Measurements from ENCODE around the gene EGFL7. TPM values are rescaled to one million over a fixed set of nuclear protein-coding genes. Genes with fewer than 3 reads are reported as not detected.

EGFL7 gene
- 100 to 1,000 TPM in 1 of 7 donors, 10 to 100 TPM in 6; 27.1 to 113 (median 43.4) TPM for total RNA-seq
- polyA plus RNA-seq, result 100 to 1,000 TPM in 1 of 2 donors, under 1 TPM in 1; 0.18 to 105 TPM
- long read RNA-seq, donor 1, transcript EGFL7-204 (10 exons, 1,529 nt), result major isoform, 82 of 173 reads
- long read RNA-seq, donor 1, transcript EGFL7-202 (9 exons, 1,282 nt), result minor isoform, 7 of 173 reads
- long read RNA-seq, donor 1, partial matches to known transcripts, result 13 of 173 reads
- long read RNA-seq, donor 1, other reads (novel, unspliced or antisense), result 71 of 173 reads
- long read RNA-seq, donor 2, transcript EGFL7-204 (10 exons, 1,529 nt), result minor isoform, 5 of 49 reads
- long read RNA-seq, donor 2, transcript EGFL7-202 (9 exons, 1,282 nt), result major isoform, 22 of 49 reads
- long read RNA-seq, donor 2, partial matches to known transcripts, result 21 of 49 reads
- long read RNA-seq, donor 2, other reads (novel, unspliced or antisense), result 0 of 49 reads
- long read RNA-seq, donor 3, transcript EGFL7-202 (9 exons, 1,282 nt), result minor isoform, 8 of 56 reads
- long read RNA-seq, donor 3, transcript EGFL7-204 (10 exons, 1,529 nt), result major isoform, 16 of 56 reads
- long read RNA-seq, donor 3, partial matches to known transcripts, result 15 of 56 reads
- long read RNA-seq, donor 3, other reads (novel, unspliced or antisense), result 16 of 56 reads

DNA sequence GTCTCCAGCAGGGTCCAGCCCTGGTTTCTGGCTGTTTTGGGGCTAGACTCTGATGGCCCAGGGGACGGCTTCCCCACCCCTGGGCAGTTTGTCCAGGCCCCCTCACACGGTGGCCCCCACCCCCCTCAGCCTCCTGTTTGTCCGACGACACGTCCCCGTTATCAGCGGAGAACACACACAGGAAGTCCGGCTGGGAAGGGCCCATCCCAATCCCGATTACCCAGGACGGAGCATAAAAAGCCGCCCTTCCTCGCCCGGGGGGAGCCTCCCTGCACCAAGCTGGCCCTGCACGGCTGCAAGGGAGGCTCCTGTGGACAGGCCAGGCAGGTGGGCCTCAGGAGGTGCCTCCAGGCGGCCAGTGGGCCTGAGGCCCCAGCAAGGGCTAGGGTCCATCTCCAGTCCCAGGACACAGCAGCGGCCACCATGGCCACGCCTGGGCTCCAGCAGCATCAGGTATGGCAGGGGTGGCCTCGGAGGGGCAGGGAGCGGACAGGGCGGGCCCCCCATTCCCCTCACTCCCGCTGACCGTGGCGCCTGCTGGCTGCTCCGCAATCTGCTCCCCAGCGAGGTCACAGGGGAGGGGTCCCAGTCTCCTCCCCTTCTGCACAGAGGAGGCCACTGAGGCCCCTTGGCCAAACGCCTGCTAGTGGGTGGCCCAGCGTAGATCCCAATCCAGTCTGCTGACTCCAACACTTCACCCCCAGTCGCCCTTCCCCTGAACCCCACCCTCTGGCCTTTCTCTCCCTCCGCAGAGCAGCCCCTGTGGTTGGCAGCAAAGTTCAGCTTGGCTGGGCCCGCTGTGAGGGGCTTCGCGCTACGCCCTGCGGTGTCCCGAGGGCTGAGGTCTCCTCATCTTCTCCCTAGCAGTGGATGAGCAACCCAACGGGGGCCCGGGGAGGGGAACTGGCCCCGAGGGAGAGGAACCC lies at the start of gene EGFL7:
Gene EGFL7 (plus strand): TSS at position 261 of the 926 bp plus-strand sequence. CDS start 5,367 bp downstream, outside the sequence.
- WGBS, 3 donors, result 60 to 67% (median 67%) methylated on average over 33 to 38 of the region's 38 CpGs
- peaks cover 3% of the 10 kb centered on the region for H3K27me3 ChIP-seq
- peak within 1 kb of the TSS; percentile 19 for H3K4me3 ChIP-seq

GRCh38 chr9:136613824-136614371 lies 48.8 kb upstream of the EGFL7 start:
- Histone ChIP-seq H3K27me3 (no peaks in the 10 kb centered on the region), H3K4me3 (no peak overlapping the region), H3K27ac (no peak overlapping the region), H3K36me3 (no peaks in the 10 kb centered on the region), H3K9me3 (no peaks in the 10 kb centered on the region), H3K4me1 (ENCODE audit: insufficient read depth) (no peaks in the 10 kb centered on the region)
- DNase-seq, result no peak
- 62 to 67% (median 66%) methylated on average over 14 to 19 of the region's 19 CpGs for WGBS, 3 donors
- intact Hi-C loops (cut with DNase I), result no loop called here
- TF ChIP-seq EP300 (IDR thresholded peaks at IDR 0.05), result no peak
- TF ChIP-seq, protein P1, sequence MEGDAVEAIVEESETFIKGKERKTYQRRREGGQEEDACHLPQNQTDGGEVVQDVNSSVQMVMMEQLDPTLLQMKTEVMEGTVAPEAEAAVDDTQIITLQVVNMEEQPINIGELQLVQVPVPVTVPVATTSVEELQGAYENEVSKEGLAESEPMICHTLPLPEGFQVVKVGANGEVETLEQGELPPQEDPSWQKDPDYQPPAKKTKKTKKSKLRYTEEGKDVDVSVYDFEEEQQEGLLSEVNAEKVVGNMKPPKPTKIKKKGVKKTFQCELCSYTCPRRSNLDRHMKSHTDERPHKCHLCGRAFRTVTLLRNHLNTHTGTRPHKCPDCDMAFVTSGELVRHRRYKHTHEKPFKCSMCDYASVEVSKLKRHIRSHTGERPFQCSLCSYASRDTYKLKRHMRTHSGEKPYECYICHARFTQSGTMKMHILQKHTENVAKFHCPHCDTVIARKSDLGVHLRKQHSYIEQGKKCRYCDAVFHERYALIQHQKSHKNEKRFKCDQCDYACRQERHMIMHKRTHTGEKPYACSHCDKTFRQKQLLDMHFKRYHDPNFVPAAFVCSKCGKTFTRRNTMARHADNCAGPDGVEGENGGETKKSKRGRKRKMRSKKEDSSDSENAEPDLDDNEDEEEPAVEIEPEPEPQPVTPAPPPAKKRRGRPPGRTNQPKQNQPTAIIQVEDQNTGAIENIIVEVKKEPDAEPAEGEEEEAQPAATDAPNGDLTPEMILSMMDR (IDR thresholded peaks at IDR 0.05), result no peak
- no peak for TF ChIP-seq POLR2A (IDR thresholded peaks at IDR 0.05)

More for the DNA sequence above, at the start of gene EGFL7:
- intact Hi-C loops (cut with DNase I), result no loop called here
- peak in 1 of 5 donors; percentile 54 for DNase-seq
- H3K36me3 ChIP-seq, result no peaks in the 10 kb centered on the region
- H3K9me3 ChIP-seq, result no peaks in the 10 kb centered on the region
- H3K27ac ChIP-seq, result peak within 1 kb of the TSS in 1 of 2 donors; percentile 46
- H3K4me1 ChIP-seq (ENCODE audit: insufficient read depth), result no peaks in the 10 kb centered on the region
- TF ChIP-seq, protein P1 (IDR thresholded peaks at IDR 0.05), result no peak
- TF ChIP-seq POLR2A (IDR thresholded peaks at IDR 0.05), result no peak
- no peak for TF ChIP-seq EP300 (IDR thresholded peaks at IDR 0.05)

GRCh38 chr9:136614372-136614922 lies 48.3 kb upstream of the EGFL7 start:
- H3K27me3 ChIP-seq, result no peaks in the 10 kb centered on the region
- DNase-seq, result no peak
- no peak overlapping the region for H3K4me3 ChIP-seq
- H3K9me3 ChIP-seq, result no peaks in the 10 kb centered on the region
- no peaks in the 10 kb centered on the region for H3K4me1 ChIP-seq (ENCODE audit: insufficient read depth)
- TF ChIP-seq, protein P1 (IDR thresholded peaks at IDR 0.05), result no peak
- no peak for TF ChIP-seq EP300 (IDR thresholded peaks at IDR 0.05)
- no peak for TF ChIP-seq POLR2A (IDR thresholded peaks at IDR 0.05)
- WGBS, 3 donors, result 71 to 93% (median 73%) methylated on average over 13 to 22 of the region's 22 CpGs
- no peaks in the 10 kb centered on the region for H3K36me3 ChIP-seq
- H3K27ac ChIP-seq, result no peak overlapping the region
- intact Hi-C loops (cut with DNase I), result no loop called here

Measured in ovary (tissue), 10 donors.